Measurements from ENCODE around the gene ADSS1.
"Not testable (repeated sequence)": the region's sequence is repeated elsewhere in the genome, so short reads cannot be mapped to it uniquely, and the experiment has no call there.

ADSS1 gene

DNA sequence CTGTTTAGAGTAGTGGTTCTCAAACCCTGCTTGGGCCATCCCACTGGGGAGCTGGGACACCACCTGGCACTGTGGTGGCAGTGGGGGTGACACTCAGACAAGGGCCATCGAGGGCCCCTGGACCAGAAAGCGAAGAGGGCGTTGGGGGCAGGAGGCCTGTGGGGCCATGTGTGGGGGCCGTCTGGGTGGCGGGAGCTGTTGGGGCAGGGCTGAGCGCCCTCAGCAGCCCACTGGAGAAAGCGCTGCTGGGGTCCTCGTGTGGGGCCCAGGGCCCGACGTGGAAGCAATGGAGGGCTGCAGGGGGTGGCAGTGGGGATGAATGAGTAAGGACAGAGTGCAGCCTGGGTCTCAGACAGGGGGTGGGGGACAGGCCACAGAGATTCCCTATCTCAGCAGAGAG lies 5.9 kb upstream of the ADSS1 start:
- DNase-seq: no peak

DNA sequence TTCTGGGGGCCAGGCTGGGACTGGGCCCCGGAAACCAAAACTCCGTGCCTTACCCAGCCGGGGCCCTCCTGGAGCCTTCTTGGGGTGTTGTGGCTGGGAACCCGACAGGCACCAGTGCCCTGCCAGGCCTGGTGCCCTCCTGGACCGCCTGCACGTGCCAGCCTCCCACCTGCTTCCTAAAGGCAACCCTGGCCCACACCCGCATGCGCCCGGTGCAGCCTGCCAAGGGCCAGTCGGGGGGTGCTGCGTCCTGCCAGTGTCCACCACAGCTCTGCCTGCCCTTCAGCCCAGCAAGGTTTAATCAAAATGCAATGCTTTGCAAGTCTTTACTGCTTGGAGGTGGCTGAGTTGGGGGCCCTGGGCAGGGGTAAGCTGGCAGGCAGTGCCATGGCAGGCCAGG lies 5.2 kb upstream of the ADSS1 start:
- no peak for DNase-seq

- no peak for DNase-seq
Measured at GRCh38 chr14:104719343-104719742, 4.7 kb upstream of the ADSS1 start.

DNA sequence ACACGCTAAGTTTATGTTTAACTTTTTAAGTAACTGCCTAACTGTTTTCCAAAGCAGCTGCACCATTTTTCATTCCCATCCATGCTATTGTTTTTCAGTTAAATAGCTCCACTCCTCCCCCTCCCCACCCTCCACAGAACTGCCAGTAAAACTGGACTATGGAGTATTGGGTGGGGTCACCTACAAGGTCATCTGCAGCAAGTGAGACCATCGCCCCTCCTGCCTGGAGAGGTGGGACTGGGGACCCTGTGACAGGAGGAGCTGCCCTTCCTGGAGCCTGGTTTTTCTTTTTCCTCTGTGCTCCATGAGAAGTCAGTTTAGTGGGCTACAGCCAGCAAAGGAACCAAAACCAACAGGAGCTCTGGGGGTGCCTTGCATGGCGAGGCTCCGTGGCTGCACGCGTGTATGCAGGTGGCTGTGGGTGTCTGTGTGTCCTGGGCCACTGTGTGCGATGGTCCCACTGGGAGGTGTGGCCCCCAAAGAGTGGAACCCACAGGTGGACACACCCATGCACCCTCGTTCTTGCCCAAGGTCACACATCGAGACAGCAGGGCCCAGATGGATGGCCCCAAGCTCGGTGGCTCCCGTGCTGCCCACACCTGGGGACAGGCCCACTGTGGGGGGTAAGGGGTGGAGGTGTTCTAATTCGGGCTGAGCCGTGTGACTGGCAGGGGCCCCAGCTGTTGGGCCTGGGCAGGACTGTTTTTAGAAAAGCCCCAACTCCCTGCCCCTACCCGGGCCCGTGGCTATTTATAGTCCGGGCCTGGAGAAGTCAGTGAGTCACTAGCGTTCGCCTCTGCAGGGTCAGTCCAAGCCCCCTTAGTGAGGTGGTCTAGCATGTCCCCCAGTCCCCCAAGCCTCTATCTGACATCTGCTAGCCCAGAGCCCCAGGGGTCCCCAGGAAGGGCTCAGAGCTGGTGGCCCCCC lies 2.3 kb upstream of the ADSS1 start:
- DNase-seq: peak; percentile 36

DNA sequence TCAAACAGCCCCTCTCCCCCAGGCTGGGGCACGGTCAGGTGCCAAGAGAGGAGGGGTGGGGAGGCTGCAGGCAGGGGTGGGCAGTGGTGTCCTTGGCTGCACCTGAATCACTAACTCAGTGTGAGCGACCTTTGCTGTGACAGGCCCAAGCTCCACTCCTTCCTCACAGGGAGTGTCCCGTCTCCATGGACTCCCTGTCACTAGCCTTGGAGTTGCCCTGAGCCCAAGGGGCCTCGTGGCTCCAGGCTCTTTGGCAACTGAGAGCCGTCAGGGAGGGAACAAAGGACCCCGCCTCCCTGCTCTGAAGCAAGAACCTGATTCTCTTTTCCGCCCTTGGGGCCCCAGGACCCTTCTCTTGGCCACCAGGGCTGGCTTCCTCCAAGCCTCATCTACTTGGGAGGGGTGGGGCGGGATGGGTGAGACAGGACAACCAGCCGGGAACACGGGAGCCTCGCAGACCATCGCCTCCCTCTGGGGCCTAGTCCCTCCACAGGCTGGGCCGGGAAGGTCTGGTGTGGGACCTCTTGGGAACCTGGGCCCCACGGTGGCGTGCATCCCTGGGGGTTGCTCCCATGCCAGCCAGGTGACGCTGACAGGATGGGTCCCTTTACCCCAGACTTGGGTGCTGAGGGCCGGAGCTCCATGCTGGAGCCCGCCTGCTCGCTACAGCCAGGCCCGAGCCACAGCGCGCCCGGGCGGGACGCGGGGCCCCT lies 935 bp upstream of the ADSS1 start:
- no peak for DNase-seq

- DNase-seq: no peak
Measured at GRCh38 chr14:104724407-104724980, 465 bp downstream of the ADSS1 start.

- DNase-seq: peak; percentile 29
Measured at GRCh38 chr14:104724981-104725771, 1.1 kb downstream of the ADSS1 start.

DNA sequence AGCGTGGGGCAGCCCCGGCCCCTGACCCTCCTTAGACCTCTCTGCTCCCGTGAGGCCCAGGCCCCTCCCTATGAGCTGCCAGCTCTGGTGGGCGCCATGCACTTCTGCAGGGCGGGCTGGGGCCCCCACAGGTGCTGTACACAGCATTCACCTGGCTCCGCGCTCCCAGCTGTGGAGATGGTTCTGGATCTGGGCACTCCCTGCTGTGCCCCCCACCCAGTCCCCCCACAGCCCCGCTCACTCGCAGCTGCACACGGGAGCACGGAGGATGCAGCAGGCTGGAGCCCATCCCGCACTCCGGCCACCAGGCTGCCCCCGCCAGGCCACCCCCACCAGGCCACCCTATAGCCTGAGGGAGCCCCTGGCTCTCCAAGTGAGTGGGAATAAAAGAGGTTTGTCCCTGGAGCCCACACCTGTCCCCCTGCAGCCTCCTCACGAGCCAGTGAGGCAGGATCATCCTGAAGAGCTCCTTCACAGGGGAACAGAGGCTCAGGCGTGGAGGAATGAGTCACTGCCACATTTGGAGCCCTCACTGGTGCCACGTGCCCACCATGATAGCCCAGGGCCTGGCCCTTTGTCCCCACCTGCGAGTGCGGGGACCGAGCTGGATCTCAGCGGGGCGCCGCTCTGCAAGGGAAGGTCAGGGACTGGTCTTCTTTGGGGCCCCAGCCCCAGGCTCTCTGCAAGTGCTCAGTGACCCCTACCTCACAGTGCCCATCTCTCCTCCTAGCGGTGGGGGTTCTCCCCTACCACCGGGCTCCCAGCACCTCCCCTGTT lies 1.9 kb downstream of the ADSS1 start:
- no peak for DNase-seq

DNA sequence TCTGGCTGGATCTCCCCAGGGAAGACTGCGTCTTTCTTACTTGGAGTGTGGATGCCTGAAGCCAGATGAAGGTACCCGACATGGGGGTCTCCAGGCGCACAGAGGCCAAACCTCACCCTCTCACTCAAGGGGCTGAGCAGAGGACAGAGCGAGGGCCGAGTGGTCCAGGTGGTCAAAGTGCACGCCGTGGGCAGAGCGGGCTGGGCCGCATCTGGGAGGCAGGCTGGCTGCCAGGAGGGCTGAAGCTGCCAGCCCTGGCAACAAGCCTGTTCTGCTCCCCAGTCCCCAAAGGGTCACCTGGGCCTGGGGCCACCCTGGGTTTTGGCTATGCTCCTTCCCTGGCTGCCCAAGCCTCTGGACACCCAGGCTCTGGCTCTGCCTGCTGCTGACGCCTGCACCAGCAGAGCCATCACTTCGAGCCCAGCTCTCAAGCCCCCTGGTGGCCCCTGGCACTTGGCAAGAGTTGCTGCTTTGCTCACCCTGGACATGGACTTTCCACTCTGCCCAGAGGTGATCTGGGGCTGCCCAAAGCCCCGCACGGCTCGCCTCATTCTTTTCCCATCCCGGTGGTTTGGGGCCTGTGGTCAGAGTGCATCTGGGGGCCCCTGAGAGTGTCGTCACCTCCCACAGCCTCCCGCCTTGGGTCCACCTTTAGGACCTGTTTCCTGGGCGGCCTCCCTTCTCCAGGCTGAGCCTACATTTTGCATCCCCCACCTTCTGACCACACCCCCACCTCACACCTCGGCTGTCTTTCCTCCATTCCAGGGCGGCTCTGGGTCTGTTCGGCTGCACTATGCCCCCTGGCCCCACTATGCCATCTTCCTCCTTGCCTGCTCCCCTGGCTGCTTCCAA lies 2.8 kb downstream of the ADSS1 start:
- DNase-seq: no peak

GRCh38 chr14:104728631-104729030 lies 4.6 kb downstream of the ADSS1 start:
- no peak for DNase-seq

DNA sequence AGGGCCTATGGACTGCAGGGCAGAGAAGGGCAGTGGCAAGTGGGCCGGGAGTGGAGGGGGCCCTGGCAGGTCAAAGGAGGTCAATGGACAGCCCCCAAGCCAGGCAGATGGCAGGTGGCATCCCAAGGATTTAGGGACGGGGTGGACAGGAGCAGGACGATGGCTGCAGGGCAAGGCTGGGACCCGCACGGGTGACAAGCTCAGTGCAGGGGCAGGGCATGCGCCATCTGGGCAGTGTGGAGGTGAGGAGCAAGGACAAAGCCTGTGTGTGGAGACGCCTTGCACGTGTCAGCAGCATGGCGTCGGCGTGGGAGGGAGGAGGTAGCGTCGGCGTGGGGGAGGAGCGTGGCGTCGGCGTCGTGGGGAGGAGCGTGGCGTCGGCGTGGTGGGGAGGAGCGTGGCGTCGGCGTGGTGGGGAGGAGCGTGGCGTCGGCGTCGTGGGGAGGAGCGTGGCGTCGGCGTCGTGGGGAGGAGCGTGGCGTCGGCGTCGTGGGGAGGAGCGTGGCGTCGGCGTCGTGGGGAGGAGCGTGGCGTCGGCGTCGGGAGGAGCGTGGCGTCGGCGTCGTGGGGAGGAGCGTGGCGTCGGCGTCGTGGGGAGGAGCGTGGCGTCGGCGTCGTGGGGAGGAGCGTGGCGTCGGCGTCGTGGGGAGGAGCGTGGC lies 5.3 kb downstream of the ADSS1 start:
- not testable (repeated sequence) for DNase-seq

- no peak for DNase-seq
Measured at GRCh38 chr14:104729835-104730181, 5.8 kb downstream of the ADSS1 start.

DNA sequence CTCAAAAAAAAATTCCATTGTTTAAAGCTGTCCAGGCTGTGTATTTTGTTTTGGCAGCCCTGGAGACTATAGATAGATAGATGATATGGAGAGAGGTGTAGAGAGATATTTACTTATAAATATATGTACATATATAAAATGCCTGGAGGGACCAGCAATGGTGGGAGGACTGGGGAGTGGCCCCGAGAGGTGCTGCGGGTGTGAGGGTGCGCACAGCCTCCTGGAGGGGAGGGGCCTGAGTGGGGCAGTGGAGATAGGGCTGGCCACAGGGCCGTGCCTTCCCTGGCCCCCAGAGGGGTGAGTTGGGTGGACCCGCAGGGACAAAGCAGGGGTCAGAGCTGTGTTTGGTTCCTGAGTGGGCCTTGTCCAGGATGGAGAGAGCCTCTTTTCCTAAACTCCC lies 6.5 kb downstream of the ADSS1 start:
- DNase-seq: no peak

DNA sequence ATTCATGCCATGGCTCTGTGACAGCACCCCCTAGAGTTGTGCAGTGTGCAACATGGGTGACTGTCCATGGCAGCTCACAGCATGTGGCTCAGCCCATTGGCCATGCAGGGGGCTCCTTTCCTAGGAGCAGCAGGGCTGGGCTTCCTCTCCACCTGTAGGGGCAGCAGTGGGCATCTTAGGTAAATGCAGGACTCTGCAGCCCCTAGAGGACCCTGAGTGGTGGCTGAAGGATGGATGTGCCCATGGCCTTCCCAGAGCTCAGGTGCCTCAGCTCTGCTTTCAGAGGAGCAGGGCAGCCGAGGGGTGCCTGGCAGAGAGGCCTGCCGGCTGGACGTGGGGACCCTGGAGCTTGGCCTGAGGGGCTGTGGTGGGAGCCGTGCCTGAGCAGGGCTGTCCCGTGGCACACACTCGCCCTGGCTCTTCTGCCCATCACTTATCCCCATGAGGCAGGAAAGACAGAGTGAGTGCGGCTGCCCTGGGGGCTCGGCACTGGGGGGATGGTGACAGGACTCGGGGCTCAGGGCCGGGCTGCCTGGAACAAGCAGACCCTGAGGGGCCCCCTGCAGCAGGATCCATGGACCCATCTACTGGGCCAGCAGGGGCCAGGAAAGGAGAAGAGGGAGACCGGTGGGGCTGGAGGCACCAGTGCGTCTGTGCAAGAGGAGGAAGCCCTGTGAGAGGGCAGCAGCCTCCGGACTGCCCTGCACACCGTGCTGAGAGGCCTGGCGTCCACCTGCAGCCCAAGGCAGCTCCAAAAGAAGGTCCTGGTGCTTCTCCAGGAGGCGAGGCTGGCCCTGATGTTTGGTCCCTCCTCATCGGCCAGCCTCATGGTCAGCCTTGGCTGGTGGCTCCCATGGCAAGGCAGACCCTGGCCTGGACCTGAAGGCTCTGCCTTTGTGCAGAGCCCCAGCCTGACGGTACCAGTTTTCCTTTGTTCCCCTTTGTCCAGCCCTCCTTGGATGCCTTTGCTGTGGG lies 7.6 kb downstream of the ADSS1 start:
- no peak for DNase-seq

- DNase-seq: no peak
Measured at GRCh38 chr14:104732355-104732804, 8.4 kb downstream of the ADSS1 start.

DNA sequence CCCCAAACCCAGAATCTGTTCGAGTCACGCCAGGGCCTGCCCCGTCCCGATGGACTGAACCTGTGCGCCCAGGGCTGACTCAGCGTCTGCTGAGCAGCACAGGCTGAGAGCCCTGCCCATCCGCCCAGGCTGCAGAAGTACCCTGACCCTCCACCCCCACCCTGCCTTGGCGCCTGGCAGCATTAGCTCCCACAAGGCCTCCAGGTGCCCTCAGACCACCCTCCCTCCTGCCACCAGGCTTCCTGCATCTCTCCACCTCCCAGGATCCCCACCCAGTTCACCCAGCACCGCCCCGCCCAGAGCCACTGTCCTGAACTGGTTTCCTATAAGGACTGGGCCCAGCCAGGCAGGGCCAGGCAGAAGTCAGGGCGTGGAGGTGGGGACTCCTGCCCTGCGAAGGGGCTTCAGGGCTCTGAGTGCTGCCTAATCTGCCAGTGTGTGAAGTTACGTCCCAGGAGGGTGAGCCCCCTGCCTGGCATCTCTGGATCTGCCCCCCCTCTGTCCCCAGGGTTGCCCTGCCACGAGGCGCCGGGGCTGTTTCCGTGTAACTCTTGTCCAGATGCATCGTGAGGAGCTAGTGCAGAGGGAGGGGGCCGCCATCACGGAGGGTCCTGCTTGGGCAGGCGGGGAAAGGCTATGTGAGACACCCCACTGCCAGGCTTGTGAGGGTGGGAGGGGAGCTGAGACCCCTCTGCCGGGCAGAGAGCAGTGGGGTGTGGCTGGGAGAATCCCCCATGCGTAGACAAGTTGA lies 9.1 kb downstream of the ADSS1 start:
- DNase-seq: no peak

- no peak for DNase-seq
Measured at GRCh38 chr14:104734051-104734587, 10.1 kb downstream of the ADSS1 start.

- no peak for DNase-seq
Measured at GRCh38 chr14:104734601-104734990, 10.6 kb downstream of the ADSS1 start.
